ENCODE data around the gene MRPL1. TPM values are rescaled to one million over a fixed set of nuclear protein-coding genes. Genes with fewer than 3 reads are reported as not detected.

MRPL1 gene
- total and polyA plus RNA-seq, 9 of the 15 experiments (the other 6 are each of a cell fraction or from before 2014, with no cell fraction given) = 38.4 to 75.7 (median 63.7) TPM

- DNase-seq (ENCODE audit: extremely low read depth in 1 of 4, low spot score in 3 of 4) = peak; percentile 38 to 71 (median 52)
- no peaks in the 10 kb centered on the region for H3K9me1 ChIP-seq (ENCODE audit: control insufficient read depth, insufficient read depth, low read length)
- ATAC-seq = peak; percentile 98
- TF ChIP-seq JUNB (CRISPR knock-in tag; conservative IDR thresholded peaks at IDR 0.05) (no peak), RBFOX2 (IDR thresholded peaks at IDR 0.05; ENCODE audit: low read depth, low read length) (no peak), HDAC1 (IDR thresholded peaks at IDR 0.05) (peak in 1 of 2 experiments; percentile 41; a peak in 1 of 4 replicates), STAT5B (CRISPR knock-in tag; IDR thresholded peaks at IDR 0.05) (no peak), CTCF (IDR thresholded peaks at IDR 0.05 in 2 of 3, conservative IDR thresholded peaks at IDR 0.05 in 1 of 3; ENCODE audit: insufficient read depth in 2 of 3, low read depth in 1 of 3, low read length in 3 of 3) (no peak), TCFL5 (CRISPR knock-in tag; conservative IDR thresholded peaks at IDR 0.05) (no peak), YBX1 (IDR thresholded peaks at IDR 0.05) (no peak), MXD1 (CRISPR knock-in tag; IDR thresholded peaks at IDR 0.05; ENCODE audit: borderline replicate concordance, poor library complexity, severe bottlenecking) (no peak), DDX20 (tag; IDR thresholded peaks at IDR 0.05; ENCODE audit: low read depth) (no peak), HNRNPH1 (optimal IDR thresholded peaks at IDR 0.05; ENCODE audit: low read depth, low read length) (no peak), KDM4B (IDR thresholded peaks at IDR 0.05; ENCODE audit: borderline replicate concordance in 2 of 2, low read depth in 1 of 2) (no peak), E2F5 (CRISPR knock-in tag; IDR thresholded peaks at IDR 0.05) (no peak), SRF (CRISPR knock-in tag; IDR thresholded peaks at IDR 0.05) (no peak), FOS (IDR thresholded peaks at IDR 0.05; ENCODE audit: extremely low read depth, insufficient read length) (no peak), ZNF384 (IDR thresholded peaks at IDR 0.05; ENCODE audit: low read depth, low read length) (no peak), PHF20 (IDR thresholded peaks at IDR 0.05; ENCODE audit: partially characterized antibody) (no peak), CBX5 (IDR thresholded peaks at IDR 0.05; ENCODE audit: borderline replicate concordance, low read depth) (no peak), KDM2B (CRISPR knock-in tag; IDR thresholded peaks at IDR 0.05) (no peak), CCAR2 (IDR thresholded peaks at IDR 0.05; ENCODE audit: low read depth, low read length) (no peak)
Observed at GRCh38 chr4:77905651-77906263, 43.1 kb downstream of the MRPL1 start.

More at GRCh38 chr4:77905651-77906263, 43.1 kb downstream of the MRPL1 start:
- no TSS peak for BruUV-seq (replicated peaks)
- H3K79me2 ChIP-seq (ENCODE audit: control insufficient read depth, insufficient read depth, low read length) = no peaks in the 10 kb centered on the region
- in situ Hi-C loops (cut with MboI) (no loop called here), intact Hi-C loops (cut with micrococcal nuclease) (no loop called here)
- ChIA-PET CTCF (ENCODE audit: low intra/inter-chr PET ratio) (no interaction called here), POLR2A (interaction anchor here (0.6 to 0.7 kb wide), 2 partner anchors 62 to 178 kb away, joined by 3 read pairs; no protein-coding TSS in a partner anchor)
- H3K4me1 ChIP-seq (replicated peaks in 1 of 2; ENCODE audit: control insufficient read depth in 2 of 2, insufficient read depth in 2 of 2, low read length in 2 of 2) = peaks cover 0 to 9% of the 10 kb centered on the region in 2 experiments; a peak in 2 of 5 replicates
- H3K4me2 ChIP-seq (ENCODE audit: insufficient read depth, low read length) = peak overlapping the region; percentile 3; the same call in 1 of the 2 replicates
- no peak overlapping the region for H2AFZ ChIP-seq (ENCODE audit: low read depth, low read length)
- H3K36me3 ChIP-seq (ENCODE audit: control insufficient read depth, insufficient read depth, low read length) = peaks cover 42% of the 10 kb centered on the region
- H3K9ac ChIP-seq (ENCODE audit: insufficient read depth in 1 of 2, low read depth in 2 of 2, low read length in 2 of 2) = no peak overlapping the region
- FAIRE-seq = peak; percentile 35
- no peaks in the 10 kb centered on the region for H3K9me3 ChIP-seq (replicated peaks; ENCODE audit: control insufficient read depth, insufficient read depth, low read depth, low read length)
- no peak overlapping the region for H3K4me3 ChIP-seq
- no peaks in the 10 kb centered on the region for H3K27me3 ChIP-seq (ENCODE audit: control insufficient read depth in 2 of 2, insufficient read depth in 2 of 2, low read length in 2 of 2)
- no peaks in the 10 kb centered on the region for H4K20me1 ChIP-seq (replicated peaks; ENCODE audit: control insufficient read depth, insufficient read depth, low read length)
- H3K27ac ChIP-seq (ENCODE audit: extremely low read depth, low read depth, low read length) = peak overlapping the region; percentile 17; the same call in 2 of the 3 replicates

Measured in K562 (cell line).